GM19324 (cell line): ENCODE data around the gene UTF1.
"Not testable (repeated sequence)": the region's sequence is repeated elsewhere in the genome, so short reads cannot be mapped to it uniquely, and the experiment has no call there.

ENCODE experiments used
- ATAC-seq: cut with Tn5 transposase; IDR thresholded peaks from one replicate; pipeline ENCODE4 v1.9.1; 2021; ENCODE audit warnings: mild to moderate bottlenecking, moderate library complexity; ENCODE audit not compliant: unreplicated experiment, low FRiP score

Gene UTF1

GRCh38 chr10:133260895-133261725 is 31.1 kb downstream of the UTF1 start:
- peak; percentile 42 for ATAC-seq

GRCh38 chr10:133261726-133262325 is 31.8 kb downstream of the UTF1 start:
- peak; percentile 69 for ATAC-seq

- ATAC-seq = no peak
Measured at GRCh38 chr10:133262696-133263095, 32.7 kb downstream of the UTF1 start.

- no peak for ATAC-seq
Measured at GRCh38 chr10:133263674-133264073, 33.7 kb downstream of the UTF1 start.

- ATAC-seq = no peak
Measured at GRCh38 chr10:133264461-133264860, 34.4 kb downstream of the UTF1 start.

GRCh38 chr10:133265052-133265451 is 35.0 kb downstream of the UTF1 start:
- not testable (repeated sequence) for ATAC-seq

GRCh38 chr10:133266056-133266795 is 36.2 kb downstream of the UTF1 start:
- no peak for ATAC-seq

- ATAC-seq = no peak
Measured at GRCh38 chr10:133267293-133267692, 37.3 kb downstream of the UTF1 start.

- ATAC-seq = no peak
Measured at GRCh38 chr10:133267829-133268228, 37.8 kb downstream of the UTF1 start.

- ATAC-seq = no peak
Measured at GRCh38 chr10:133268532-133268931, 38.5 kb downstream of the UTF1 start.

- no peak for ATAC-seq
Measured at GRCh38 chr10:133269367-133269766, 39.4 kb downstream of the UTF1 start.

GRCh38 chr10:133270204-133270603 is 40.2 kb downstream of the UTF1 start:
- ATAC-seq = no peak

- no peak for ATAC-seq
Measured at GRCh38 chr10:133270773-133271297, 40.8 kb downstream of the UTF1 start.

- no peak for ATAC-seq
Measured at GRCh38 chr10:133271521-133272300, 41.7 kb downstream of the UTF1 start.

- no peak for ATAC-seq
Measured at GRCh38 chr10:133272301-133272963, 42.4 kb downstream of the UTF1 start.

GRCh38 chr10:133272964-133273420 is 43.0 kb downstream of the UTF1 start:
- no peak for ATAC-seq

GRCh38 chr10:133273534-133274143 is 43.6 kb downstream of the UTF1 start:
- ATAC-seq = no peak

GRCh38 chr10:133274751-133275683 is 45.0 kb downstream of the UTF1 start:
- peak; percentile 38 for ATAC-seq
